ENCODE data around the gene KLF16. TPM values are rescaled to one million over a fixed set of nuclear protein-coding genes. Genes with fewer than 3 reads are reported as not detected.

The KLF16 gene
- total and polyA plus RNA-seq, 9 of the 15 experiments (the other 6 are each of a cell fraction or from before 2014, with no cell fraction given), result 0.04 to 60.4 (median 6.8) TPM

DNA sequence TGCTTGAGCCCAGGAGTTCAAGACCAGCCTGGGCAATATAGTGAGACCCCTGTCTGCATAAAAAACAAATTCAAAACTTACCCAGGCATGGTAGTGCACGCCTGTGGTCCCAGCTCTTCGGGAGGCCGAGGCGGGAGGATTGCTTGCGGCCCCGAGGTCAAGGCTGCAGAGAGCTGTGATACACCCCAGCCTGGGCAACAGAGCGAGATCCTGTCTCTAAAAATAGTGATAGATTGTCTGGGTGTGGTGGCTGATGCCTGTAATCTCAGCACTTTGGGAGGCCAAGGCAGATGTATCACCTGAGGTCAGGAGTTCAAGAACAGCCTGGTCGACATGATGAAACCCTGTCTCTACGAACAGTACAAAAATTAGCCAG, 4.0 kb upstream of the KLF16 start (continued):
- no peak for TF ChIP-seq NRF1 (conservative IDR thresholded peaks at IDR 0.05 in 1 of 2, IDR thresholded peaks at IDR 0.05 in 1 of 2)
- no peak for TF ChIP-seq MCM5 (IDR thresholded peaks at IDR 0.05; ENCODE audit: low read depth)
- peak; percentile 100 for TF ChIP-seq ZNF121 (CRISPR knock-in tag; conservative IDR thresholded peaks at IDR 0.05)
- TF ChIP-seq ZNF707 (CRISPR knock-in tag; conservative IDR thresholded peaks at IDR 0.05), result no peak
- TF ChIP-seq, protein P1, sequence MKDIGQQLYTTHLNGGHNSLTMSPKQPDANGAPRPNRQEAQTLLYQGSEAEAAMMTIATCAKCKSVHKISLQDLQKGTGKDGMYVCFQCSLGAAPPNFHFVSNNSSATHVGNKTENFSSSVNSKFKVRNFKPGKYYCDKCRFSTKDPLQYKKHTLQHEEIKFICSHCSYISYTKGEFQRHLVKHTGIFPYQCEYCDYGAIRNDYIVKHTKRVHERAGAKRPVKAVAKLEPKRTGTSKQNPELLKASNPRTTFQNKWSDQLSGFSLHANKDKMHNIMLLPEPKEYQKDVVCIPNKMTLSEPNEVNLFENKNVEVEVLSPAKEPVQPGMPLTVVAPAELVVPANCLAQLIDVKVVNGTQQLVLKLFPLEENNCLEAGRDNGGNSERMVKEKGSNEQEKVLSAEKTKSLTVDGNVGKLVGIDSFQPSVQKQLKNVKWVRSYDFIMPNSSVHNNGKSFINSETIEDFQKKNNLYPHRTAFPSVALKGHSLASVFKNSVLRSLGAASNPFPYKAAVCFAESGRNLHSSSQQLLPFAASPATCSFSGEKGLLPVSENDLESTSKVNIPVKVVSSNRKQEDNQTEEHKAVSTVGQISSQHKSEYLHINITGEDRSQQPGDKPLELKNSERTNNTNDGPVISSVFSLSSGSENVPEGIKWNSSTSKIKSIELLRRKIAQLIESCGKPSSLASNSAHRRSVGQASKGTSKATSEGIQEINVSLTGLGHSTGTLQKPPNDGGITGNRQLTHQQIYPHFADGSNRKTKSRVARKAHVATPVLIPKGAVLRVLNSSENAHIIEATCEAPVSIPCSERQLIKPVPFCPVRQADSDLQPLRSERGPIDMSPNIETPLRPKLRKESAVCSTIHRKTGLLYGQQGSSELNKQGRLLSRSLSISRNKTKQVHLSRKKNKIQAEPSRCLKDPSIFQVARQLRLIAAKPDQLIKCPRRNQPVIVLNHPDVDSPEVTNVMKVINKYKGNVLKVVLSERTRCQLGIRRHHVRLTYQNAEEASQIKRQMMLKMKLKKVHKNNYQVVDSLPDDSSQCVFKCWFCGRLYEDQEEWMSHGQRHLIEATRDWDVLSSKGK (CRISPR knock-in tag; IDR thresholded peaks at IDR 0.05), result no peak

DNA sequence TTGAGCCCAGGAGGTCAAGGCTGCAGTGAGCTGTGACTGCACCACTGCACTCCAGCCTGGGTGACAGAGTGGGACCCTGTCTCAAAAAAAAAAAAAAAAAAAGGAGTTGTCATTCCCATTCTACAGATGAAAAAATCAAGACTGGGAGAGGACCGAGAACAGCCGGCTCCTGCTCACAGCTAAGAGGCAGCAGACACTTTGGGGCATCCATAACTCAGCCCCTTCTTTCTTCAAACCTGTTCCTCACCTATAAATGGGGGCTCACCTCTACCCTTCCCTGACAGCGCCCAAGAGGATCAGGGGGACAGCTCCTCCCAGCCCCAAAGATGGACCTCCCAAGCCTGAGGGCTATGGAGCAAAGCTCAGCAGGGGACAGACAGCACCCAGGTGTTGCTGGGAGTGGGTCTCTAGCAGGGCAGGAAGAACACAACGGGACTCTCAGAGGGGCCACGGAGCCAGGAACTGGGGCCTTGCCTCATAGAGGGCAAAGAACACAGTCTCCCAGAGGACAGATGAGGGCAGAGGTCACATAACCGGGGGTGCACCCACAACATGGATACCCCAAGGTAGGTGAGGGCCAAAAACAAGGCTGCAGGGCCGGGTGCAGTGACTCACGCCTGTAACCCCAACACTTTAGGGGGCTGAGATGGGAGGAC, 3.4 kb upstream of the KLF16 start:
- ChIA-PET CTCF (ENCODE audit: low intra/inter-chr PET ratio) (interaction anchor here (0.6 to 0.7 kb wide), 2 partner anchors 84 to 327 kb away, joined by 3 read pairs; no protein-coding TSS in a partner anchor), POLR2A (interaction anchor here (1.0 to 3.5 kb wide), 2 partner anchors 9 to 11 kb away, joined by 3 to 24 read pairs; no protein-coding TSS in a partner anchor)
- H3K9me3 ChIP-seq (replicated peaks; ENCODE audit: control insufficient read depth, insufficient read depth, low read depth, low read length), result no peaks in the 10 kb centered on the region
- H3K27me3 ChIP-seq (ENCODE audit: control insufficient read depth in 2 of 2, insufficient read depth in 2 of 2, low read length in 2 of 2), result no peaks in the 10 kb centered on the region
- no peak for ATAC-seq
- in situ Hi-C loops (cut with MboI) (no loop called here), intact Hi-C loops (cut with micrococcal nuclease) (no loop called here)
- peaks cover 18% of the 10 kb centered on the region; the same call in 2 of the 3 replicates for H3K36me3 ChIP-seq (ENCODE audit: control insufficient read depth, insufficient read depth, low read length)
- H4K20me1 ChIP-seq (replicated peaks; ENCODE audit: control insufficient read depth, insufficient read depth, low read length), result no peaks in the 10 kb centered on the region
- no peak overlapping the region for H3K4me3 ChIP-seq
- no peak overlapping the region for H3K9ac ChIP-seq (ENCODE audit: insufficient read depth in 1 of 2, low read depth in 2 of 2, low read length in 2 of 2)
- 74% methylated on average over 7 of the region's 8 CpGs for WGBS (ENCODE audit: insufficient coverage, low coverage, missing lambda C conversion rate)
- no TSS peak for BruUV-seq (replicated peaks)
- no peak overlapping the region for H2AFZ ChIP-seq (ENCODE audit: low read depth, low read length)
- no peak overlapping the region for H3K4me2 ChIP-seq (ENCODE audit: insufficient read depth, low read length)
- H3K4me1 ChIP-seq (replicated peaks in 1 of 2; ENCODE audit: control insufficient read depth in 2 of 2, insufficient read depth in 2 of 2, low read length in 2 of 2), result peaks cover 27 to 66% of the 10 kb centered on the region in 2 experiments
- H3K9me1 ChIP-seq (ENCODE audit: control insufficient read depth, insufficient read depth, low read length), result no peaks in the 10 kb centered on the region
- peaks cover 47% of the 10 kb centered on the region for H3K79me2 ChIP-seq (ENCODE audit: control insufficient read depth, insufficient read depth, low read length)
- FAIRE-seq, result no peak
- DNase-seq (ENCODE audit: extremely low read depth in 1 of 4, low spot score in 3 of 4), result no peak
- no peak overlapping the region for H3K27ac ChIP-seq (ENCODE audit: extremely low read depth, low read depth, low read length)
- TF ChIP-seq YBX1 (IDR thresholded peaks at IDR 0.05) (no peak), HOXB6 (CRISPR knock-in tag; IDR thresholded peaks at IDR 0.05; ENCODE audit: borderline replicate concordance) (no peak), RBM25 (IDR thresholded peaks at IDR 0.05; ENCODE audit: low read depth, low read length, severe bottlenecking) (peak; percentile 71), ZBTB1 (CRISPR knock-in tag; IDR thresholded peaks at IDR 0.05; ENCODE audit: borderline replicate concordance, low read depth) (no peak), BCOR (IDR thresholded peaks at IDR 0.05) (peak; percentile 81)
- TF ChIP-seq, protein P2, sequence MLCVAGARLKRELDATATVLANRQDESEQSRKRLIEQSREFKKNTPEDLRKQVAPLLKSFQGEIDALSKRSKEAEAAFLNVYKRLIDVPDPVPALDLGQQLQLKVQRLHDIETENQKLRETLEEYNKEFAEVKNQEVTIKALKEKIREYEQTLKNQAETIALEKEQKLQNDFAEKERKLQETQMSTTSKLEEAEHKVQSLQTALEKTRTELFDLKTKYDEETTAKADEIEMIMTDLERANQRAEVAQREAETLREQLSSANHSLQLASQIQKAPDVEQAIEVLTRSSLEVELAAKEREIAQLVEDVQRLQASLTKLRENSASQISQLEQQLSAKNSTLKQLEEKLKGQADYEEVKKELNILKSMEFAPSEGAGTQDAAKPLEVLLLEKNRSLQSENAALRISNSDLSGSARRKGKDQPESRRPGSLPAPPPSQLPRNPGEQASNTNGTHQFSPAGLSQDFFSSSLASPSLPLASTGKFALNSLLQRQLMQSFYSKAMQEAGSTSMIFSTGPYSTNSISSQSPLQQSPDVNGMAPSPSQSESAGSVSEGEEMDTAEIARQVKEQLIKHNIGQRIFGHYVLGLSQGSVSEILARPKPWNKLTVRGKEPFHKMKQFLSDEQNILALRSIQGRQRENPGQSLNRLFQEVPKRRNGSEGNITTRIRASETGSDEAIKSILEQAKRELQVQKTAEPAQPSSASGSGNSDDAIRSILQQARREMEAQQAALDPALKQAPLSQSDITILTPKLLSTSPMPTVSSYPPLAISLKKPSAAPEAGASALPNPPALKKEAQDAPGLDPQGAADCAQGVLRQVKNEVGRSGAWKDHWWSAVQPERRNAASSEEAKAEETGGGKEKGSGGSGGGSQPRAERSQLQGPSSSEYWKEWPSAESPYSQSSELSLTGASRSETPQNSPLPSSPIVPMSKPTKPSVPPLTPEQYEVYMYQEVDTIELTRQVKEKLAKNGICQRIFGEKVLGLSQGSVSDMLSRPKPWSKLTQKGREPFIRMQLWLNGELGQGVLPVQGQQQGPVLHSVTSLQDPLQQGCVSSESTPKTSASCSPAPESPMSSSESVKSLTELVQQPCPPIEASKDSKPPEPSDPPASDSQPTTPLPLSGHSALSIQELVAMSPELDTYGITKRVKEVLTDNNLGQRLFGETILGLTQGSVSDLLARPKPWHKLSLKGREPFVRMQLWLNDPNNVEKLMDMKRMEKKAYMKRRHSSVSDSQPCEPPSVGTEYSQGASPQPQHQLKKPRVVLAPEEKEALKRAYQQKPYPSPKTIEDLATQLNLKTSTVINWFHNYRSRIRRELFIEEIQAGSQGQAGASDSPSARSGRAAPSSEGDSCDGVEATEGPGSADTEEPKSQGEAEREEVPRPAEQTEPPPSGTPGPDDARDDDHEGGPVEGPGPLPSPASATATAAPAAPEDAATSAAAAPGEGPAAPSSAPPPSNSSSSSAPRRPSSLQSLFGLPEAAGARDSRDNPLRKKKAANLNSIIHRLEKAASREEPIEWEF (CRISPR knock-in tag; IDR thresholded peaks at IDR 0.05), result no peak
- TF ChIP-seq, protein P3, sequence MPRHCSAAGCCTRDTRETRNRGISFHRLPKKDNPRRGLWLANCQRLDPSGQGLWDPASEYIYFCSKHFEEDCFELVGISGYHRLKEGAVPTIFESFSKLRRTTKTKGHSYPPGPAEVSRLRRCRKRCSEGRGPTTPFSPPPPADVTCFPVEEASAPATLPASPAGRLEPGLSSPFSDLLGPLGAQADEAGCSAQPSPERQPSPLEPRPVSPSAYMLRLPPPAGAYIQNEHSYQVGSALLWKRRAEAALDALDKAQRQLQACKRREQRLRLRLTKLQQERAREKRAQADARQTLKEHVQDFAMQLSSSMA (CRISPR knock-in tag; IDR thresholded peaks at IDR 0.05), result no peak
